GM21515 (cell line): ENCODE results near the gene KDM4B.
"Not testable (repeated sequence)": the region's sequence is repeated elsewhere in the genome, so short reads cannot be mapped to it uniquely, and the experiment has no call there.

ENCODE experiments used
- ATAC-seq: cut with Tn5 transposase; IDR thresholded peaks from one replicate; pipeline ENCODE4 v1.9.1; 2021; ENCODE audit not compliant: unreplicated experiment

KDM4B gene

GRCh38 chr19:4967738-4968461 is 1.0 kb upstream of the KDM4B start:
- no peak for ATAC-seq

GRCh38 chr19:4969292-4969771 is 419 bp downstream of the KDM4B start:
- ATAC-seq = peak; percentile 7

GRCh38 chr19:4969772-4970531 is 1.0 kb downstream of the KDM4B start:
- ATAC-seq = no peak

- no peak for ATAC-seq
Measured at GRCh38 chr19:4970558-4971423, 1.9 kb downstream of the KDM4B start.

GRCh38 chr19:4971424-4971793 is 2.5 kb downstream of the KDM4B start:
- no peak for ATAC-seq

GRCh38 chr19:4971816-4972495 is 3.0 kb downstream of the KDM4B start:
- no peak for ATAC-seq

- no peak for ATAC-seq
Measured at GRCh38 chr19:4972509-4973230, 3.8 kb downstream of the KDM4B start.

- no peak for ATAC-seq
Measured at GRCh38 chr19:4974880-4975469, 6.1 kb downstream of the KDM4B start.

GRCh38 chr19:4975601-4976000 is 6.7 kb downstream of the KDM4B start:
- not testable (repeated sequence) for ATAC-seq

GRCh38 chr19:4976401-4977298 is 7.7 kb downstream of the KDM4B start:
- no peak for ATAC-seq

GRCh38 chr19:4977299-4978174 is 8.6 kb downstream of the KDM4B start:
- ATAC-seq = no peak

- no peak for ATAC-seq
Measured at GRCh38 chr19:4979211-4979807, 10.4 kb downstream of the KDM4B start.

- no peak for ATAC-seq
Measured at GRCh38 chr19:4980067-4980466, 11.2 kb downstream of the KDM4B start.

GRCh38 chr19:4980838-4981680 is 12.1 kb downstream of the KDM4B start:
- ATAC-seq = no peak

GRCh38 chr19:4981681-4981958 is 12.7 kb downstream of the KDM4B start:
- ATAC-seq = no peak

- ATAC-seq = no peak
Measured at GRCh38 chr19:4983346-4984105, 14.6 kb downstream of the KDM4B start.
